ENCODE data around the gene RIPK4. TPM values are rescaled to one million over a fixed set of nuclear protein-coding genes. Genes with fewer than 3 reads are reported as not detected.

Gene RIPK4
- total and polyA plus RNA-seq, 4 donors, result 4.7 to 22.6 (median 8.5) TPM

DNA sequence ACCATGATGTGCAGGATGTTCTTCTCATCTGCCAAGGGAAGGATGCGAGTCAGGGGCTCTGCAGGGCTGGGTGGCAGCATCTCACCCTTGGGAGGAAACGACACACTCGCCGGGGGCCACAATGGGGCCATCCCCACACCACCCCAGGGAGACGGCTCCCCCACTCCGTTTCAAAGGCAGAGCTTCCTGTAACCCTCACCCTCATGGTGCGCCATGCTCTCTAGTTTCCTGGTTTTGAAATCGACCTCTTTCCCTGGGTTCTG lies 20.2 kb downstream of the RIPK4 start:
- DNase-seq (ENCODE audit: low spot score), result no peak

DNA sequence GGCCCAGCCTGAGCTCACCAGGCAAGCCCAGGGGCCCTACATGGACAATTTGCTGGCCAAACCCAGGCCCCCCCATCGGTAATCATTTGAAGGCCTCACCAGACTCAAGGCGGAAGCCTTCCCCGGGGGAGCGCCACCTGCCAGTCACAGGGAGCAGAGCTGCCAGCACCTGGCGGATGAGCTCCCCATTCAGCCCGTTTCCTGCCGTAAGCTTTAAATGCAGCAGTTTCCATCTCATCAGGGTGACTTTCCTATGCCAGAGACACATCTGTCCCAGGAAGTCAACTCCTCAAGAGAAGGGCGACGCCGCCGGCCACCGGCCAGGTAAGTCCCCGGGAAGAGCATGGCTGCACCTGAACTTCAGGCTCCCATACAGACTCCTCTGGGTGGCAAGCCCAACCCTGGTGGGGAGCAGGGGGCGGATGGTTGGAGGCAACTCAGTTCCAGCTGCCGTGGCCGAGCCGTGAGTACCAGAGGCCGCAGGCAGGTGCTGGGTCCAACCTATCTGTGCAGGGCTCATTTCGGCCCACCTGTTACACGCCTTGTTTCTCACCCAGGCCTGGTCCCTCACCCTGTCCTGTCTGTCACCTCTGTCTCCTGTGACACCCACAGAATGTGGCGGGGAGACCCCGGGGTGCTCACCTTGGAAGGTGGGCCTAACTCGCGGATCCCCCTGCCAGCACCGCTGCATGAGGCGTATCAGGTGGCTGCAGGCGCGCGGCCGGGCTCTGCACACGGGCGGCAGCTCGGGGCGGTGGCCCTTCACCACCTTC lies 20.7 kb downstream of the RIPK4 start:
- no peaks in the 10 kb centered on the region for H3K9me3 ChIP-seq (ENCODE audit: control insufficient read depth in 4 of 4, low read length in 3 of 4)
- TF ChIP-seq YY1 (IDR thresholded peaks at IDR 0.05) (no peak), FOXA2 (IDR thresholded peaks at IDR 0.05) (no peak), NR2F2 (IDR thresholded peaks at IDR 0.05) (no peak), RXRA (IDR thresholded peaks at IDR 0.05) (no peak), HNF4A (conservative IDR thresholded peaks at IDR 0.05) (no peak), HNF4G (IDR thresholded peaks at IDR 0.05) (no peak), JUND (IDR thresholded peaks at IDR 0.05) (no peak), TAF1 (conservative IDR thresholded peaks at IDR 0.05) (no peak), FOXA1 (IDR thresholded peaks at IDR 0.05) (no peak)
- TF ChIP-seq, protein P1, sequence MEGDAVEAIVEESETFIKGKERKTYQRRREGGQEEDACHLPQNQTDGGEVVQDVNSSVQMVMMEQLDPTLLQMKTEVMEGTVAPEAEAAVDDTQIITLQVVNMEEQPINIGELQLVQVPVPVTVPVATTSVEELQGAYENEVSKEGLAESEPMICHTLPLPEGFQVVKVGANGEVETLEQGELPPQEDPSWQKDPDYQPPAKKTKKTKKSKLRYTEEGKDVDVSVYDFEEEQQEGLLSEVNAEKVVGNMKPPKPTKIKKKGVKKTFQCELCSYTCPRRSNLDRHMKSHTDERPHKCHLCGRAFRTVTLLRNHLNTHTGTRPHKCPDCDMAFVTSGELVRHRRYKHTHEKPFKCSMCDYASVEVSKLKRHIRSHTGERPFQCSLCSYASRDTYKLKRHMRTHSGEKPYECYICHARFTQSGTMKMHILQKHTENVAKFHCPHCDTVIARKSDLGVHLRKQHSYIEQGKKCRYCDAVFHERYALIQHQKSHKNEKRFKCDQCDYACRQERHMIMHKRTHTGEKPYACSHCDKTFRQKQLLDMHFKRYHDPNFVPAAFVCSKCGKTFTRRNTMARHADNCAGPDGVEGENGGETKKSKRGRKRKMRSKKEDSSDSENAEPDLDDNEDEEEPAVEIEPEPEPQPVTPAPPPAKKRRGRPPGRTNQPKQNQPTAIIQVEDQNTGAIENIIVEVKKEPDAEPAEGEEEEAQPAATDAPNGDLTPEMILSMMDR (IDR thresholded peaks at IDR 0.05; ENCODE audit: low read depth, low read length, missing input control), result no peak
- TF ChIP-seq, protein P2, sequence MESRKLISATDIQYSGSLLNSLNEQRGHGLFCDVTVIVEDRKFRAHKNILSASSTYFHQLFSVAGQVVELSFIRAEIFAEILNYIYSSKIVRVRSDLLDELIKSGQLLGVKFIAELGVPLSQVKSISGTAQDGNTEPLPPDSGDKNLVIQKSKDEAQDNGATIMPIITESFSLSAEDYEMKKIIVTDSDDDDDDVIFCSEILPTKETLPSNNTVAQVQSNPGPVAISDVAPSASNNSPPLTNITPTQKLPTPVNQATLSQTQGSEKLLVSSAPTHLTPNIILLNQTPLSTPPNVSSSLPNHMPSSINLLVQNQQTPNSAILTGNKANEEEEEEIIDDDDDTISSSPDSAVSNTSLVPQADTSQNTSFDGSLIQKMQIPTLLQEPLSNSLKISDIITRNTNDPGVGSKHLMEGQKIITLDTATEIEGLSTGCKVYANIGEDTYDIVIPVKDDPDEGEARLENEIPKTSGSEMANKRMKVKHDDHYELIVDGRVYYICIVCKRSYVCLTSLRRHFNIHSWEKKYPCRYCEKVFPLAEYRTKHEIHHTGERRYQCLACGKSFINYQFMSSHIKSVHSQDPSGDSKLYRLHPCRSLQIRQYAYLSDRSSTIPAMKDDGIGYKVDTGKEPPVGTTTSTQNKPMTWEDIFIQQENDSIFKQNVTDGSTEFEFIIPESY (IDR thresholded peaks at IDR 0.05), result no peak
- peaks cover 17 to 85% (median 41%) of the 10 kb centered on the region in 4 donors for H3K36me3 ChIP-seq (ENCODE audit: control insufficient read depth in 4 of 4, insufficient read depth in 3 of 4, low read depth in 1 of 4, low read length in 3 of 4)
- no peak for DNase-seq (ENCODE audit: low spot score)
- no peak overlapping the region for H3K27ac ChIP-seq (ENCODE audit: low read depth in 1 of 2, low read length in 2 of 2)
- H3K4me1 ChIP-seq (ENCODE audit: control insufficient read depth in 4 of 4, insufficient read depth in 4 of 4, low read length in 3 of 4), result peaks cover under 1 to 14% (median 10%) of the 10 kb centered on the region in 4 donors
- no peaks in the 10 kb centered on the region for H3K27me3 ChIP-seq (ENCODE audit: control insufficient read depth in 4 of 4, insufficient read depth in 4 of 4, low read length in 3 of 4)
- H3K4me3 ChIP-seq (ENCODE audit: low read depth in 1 of 3, low read length in 3 of 3), result no peak overlapping the region
- H3K9ac ChIP-seq (ENCODE audit: low read depth in 1 of 2, low read length in 2 of 2), result no peak overlapping the region
- WGBS, result 97% methylated on average over 34 of the region's 34 CpGs

More for the DNA sequence above, 20.2 kb downstream of the RIPK4 start:
- Histone ChIP-seq H3K4me1 (ENCODE audit: control insufficient read depth in 4 of 4, insufficient read depth in 4 of 4, low read length in 3 of 4) (peaks cover 3 to 18% (median 15%) of the 10 kb centered on the region in 4 donors), H3K27me3 (ENCODE audit: control insufficient read depth in 4 of 4, insufficient read depth in 4 of 4, low read length in 3 of 4) (no peaks in the 10 kb centered on the region), H3K27ac (ENCODE audit: low read depth in 1 of 2, low read length in 2 of 2) (no peak overlapping the region), H3K9ac (ENCODE audit: low read depth in 1 of 2, low read length in 2 of 2) (no peak overlapping the region), H3K36me3 (ENCODE audit: control insufficient read depth in 4 of 4, insufficient read depth in 3 of 4, low read depth in 1 of 4, low read length in 3 of 4) (peaks cover 16 to 80% (median 40%) of the 10 kb centered on the region in 4 donors), H3K9me3 (ENCODE audit: control insufficient read depth in 4 of 4, low read length in 3 of 4) (no peaks in the 10 kb centered on the region), H3K4me3 (ENCODE audit: low read depth in 1 of 3, low read length in 3 of 3) (no peak overlapping the region)
- 85% methylated on average over 8 of the region's 8 CpGs for WGBS
- TF ChIP-seq TAF1 (conservative IDR thresholded peaks at IDR 0.05) (no peak), FOXA1 (IDR thresholded peaks at IDR 0.05) (no peak), SP1 (IDR thresholded peaks at IDR 0.05) (no peak), JUND (IDR thresholded peaks at IDR 0.05) (no peak), RAD21 (IDR thresholded peaks at IDR 0.05) (no peak), FOXA2 (IDR thresholded peaks at IDR 0.05) (no peak), HNF4G (IDR thresholded peaks at IDR 0.05) (no peak), HNF4A (conservative IDR thresholded peaks at IDR 0.05) (no peak), NR2F2 (IDR thresholded peaks at IDR 0.05) (no peak), RXRA (IDR thresholded peaks at IDR 0.05) (no peak), YY1 (IDR thresholded peaks at IDR 0.05) (no peak)
- TF ChIP-seq, protein P3, sequence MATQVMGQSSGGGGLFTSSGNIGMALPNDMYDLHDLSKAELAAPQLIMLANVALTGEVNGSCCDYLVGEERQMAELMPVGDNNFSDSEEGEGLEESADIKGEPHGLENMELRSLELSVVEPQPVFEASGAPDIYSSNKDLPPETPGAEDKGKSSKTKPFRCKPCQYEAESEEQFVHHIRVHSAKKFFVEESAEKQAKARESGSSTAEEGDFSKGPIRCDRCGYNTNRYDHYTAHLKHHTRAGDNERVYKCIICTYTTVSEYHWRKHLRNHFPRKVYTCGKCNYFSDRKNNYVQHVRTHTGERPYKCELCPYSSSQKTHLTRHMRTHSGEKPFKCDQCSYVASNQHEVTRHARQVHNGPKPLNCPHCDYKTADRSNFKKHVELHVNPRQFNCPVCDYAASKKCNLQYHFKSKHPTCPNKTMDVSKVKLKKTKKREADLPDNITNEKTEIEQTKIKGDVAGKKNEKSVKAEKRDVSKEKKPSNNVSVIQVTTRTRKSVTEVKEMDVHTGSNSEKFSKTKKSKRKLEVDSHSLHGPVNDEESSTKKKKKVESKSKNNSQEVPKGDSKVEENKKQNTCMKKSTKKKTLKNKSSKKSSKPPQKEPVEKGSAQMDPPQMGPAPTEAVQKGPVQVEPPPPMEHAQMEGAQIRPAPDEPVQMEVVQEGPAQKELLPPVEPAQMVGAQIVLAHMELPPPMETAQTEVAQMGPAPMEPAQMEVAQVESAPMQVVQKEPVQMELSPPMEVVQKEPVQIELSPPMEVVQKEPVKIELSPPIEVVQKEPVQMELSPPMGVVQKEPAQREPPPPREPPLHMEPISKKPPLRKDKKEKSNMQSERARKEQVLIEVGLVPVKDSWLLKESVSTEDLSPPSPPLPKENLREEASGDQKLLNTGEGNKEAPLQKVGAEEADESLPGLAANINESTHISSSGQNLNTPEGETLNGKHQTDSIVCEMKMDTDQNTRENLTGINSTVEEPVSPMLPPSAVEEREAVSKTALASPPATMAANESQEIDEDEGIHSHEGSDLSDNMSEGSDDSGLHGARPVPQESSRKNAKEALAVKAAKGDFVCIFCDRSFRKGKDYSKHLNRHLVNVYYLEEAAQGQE (IDR thresholded peaks at IDR 0.05), result no peak
- TF ChIP-seq, protein P4, sequence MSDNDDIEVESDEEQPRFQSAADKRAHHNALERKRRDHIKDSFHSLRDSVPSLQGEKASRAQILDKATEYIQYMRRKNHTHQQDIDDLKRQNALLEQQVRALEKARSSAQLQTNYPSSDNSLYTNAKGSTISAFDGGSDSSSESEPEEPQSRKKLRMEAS (IDR thresholded peaks at IDR 0.05), result no peak
- TF ChIP-seq, protein P5, sequence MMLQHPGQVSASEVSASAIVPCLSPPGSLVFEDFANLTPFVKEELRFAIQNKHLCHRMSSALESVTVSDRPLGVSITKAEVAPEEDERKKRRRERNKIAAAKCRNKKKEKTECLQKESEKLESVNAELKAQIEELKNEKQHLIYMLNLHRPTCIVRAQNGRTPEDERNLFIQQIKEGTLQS (IDR thresholded peaks at IDR 0.05), result no peak
- TF ChIP-seq, protein P1 (IDR thresholded peaks at IDR 0.05; ENCODE audit: low read depth, low read length, missing input control), result no peak
